Urothelium cell line (cell line): ENCODE results near the gene ANKRD61.
A peak's percentile ranks its signal among the peaks of the same experiment; 100 is the strongest.
"Not testable (repeated sequence)": the region's sequence is repeated elsewhere in the genome, so short reads cannot be mapped to it uniquely, and the experiment has no call there.

Experiments
- DNase-seq: peaks from one replicate; pipeline ENCODE4 v3.0.0; 2011; ENCODE audit warnings: low spot score, mixed read lengths
- FAIRE-seq: peaks from 2 replicates; lab custom pipeline; 2011; peaks lifted over from hg19 to GRCh38; lab: Jason Lieb, UNC

The ANKRD61 gene

DNA sequence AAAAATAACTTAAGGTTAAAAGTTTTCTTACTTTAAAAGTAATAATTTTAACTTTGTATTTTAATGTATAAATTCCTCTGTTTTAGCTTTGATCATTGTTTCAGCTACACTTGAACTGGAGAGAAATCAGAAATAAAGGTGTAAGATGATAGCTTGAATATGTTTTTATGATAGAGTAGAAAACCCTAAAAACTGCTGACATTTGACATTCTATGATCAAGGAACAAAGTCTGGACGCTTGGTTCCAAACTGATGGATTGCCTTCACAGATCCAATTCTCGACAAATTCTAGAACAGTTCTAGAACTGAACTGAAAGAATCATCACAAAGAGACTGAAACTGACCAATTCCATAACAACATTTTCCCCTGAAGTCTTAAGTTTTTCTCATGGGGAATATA is at the start of gene ANKRD61:
Gene ANKRD61 (plus strand): TSS at position 389 of the 400 bp plus-strand sequence. CDS start 0 bp downstream, at position 389.
- FAIRE-seq: no peak
- no peak for DNase-seq

DNA sequence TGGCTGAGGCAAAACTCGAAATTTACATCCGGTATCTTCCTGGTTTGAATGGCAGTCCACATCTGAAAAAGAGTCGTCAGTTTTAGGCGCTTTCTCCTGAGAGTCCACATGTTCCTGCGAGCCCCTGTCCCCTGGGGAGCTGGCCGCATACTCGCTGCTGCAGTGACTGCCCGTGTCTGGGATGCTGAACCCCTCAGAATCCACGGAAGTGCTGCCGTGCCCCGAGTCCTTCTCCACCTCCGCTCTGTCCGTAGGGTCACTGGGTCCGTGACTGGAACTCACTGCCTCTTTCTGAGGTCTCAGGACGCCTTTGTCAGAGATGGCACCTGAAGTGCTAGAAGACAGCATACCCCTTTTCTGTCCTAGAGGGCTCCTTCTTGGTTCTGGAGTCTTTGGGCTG is 44.1 kb upstream of the ANKRD61 start:
- FAIRE-seq, DNase-seq: not testable (repeated sequence)

DNA sequence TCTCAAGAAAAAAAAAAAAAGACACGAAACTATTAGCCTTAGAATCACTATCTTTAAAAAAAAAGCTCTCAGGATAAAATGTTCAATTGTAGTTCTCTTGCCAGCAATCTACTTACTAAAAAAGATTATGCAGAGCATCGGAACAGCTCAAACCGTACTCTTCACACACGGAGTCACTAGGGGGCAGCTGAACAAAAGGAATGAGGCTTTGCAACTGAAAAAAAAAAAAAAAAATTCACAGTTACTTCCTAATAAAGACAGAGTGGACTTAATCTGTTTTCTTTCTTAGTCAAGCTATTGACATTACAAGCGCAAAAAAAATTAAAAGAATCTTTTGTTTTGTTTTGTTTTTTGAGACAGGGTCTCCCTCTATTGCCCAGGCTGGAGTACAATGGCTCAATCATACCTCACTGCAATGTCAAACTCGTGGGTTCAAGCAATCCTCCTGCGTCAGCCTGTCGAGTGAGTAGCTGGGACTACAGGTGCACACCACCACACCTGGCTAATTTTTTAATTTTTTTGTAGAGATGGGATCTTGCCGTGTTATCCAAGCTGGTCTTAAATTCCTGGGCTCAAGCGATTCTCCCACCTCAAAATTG is 33.9 kb upstream of the ANKRD61 start:
- DNase-seq (peak; percentile 73), FAIRE-seq (no peak)

DNA sequence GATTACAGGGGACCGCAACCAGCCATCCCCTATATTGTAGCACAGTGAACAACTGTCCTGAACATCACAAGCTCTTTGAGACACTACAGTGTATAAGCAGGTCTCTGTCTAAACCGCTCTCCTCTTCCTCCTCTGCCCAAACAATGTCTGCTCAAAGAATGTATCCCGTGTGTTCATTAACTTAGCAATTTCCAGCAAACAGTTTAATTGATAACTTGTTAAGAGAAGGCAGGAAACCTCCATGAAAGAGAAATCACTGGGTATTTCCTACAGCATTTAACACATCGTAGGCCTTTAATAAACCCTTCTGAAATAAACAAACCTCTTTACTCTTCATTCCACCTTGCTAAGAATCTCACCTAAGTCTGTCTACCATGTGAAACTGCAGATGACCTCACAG is 23.8 kb upstream of the ANKRD61 start:
- no peak for FAIRE-seq
- no peak for DNase-seq

GRCh38 chr7:6007835-6008590 is 23.2 kb upstream of the ANKRD61 start:
- DNase-seq, FAIRE-seq: not testable (repeated sequence)

GRCh38 chr7:6008668-6009611 is 22.2 kb upstream of the ANKRD61 start, which contains the start of the genes AIMP2 and PMS2:
AIMP2 (plus strand) TSS chr7:6009272; CDS start chr7:6009364, 92 bp downstream.
PMS2 (minus strand) TSS chr7:6009049; CDS start chr7:6009019, 30 bp downstream.
- FAIRE-seq: peak; percentile 50
- peak; percentile 100 for DNase-seq

DNA sequence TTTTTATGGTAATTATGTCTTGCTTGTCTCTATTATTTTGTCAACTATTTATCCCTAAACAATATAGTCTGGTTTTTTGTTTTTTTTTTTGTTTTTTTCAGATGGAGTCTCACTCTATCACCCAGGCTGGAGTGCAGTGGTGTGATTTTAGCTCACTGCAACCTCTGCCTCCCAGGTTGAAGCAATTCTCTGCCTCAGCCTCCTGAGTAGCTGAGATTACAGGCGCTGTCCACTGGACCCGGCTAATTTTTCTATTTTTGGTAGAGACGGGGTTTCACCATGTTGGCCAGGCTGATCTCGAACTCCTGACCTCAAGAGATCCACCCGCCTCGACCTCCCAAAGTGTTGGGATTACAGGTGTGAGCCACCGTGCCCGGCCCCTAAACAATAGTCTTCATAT is 20.8 kb upstream of the ANKRD61 start:
- DNase-seq, FAIRE-seq: not testable (repeated sequence)

GRCh38 chr7:6011541-6011940 is 19.6 kb upstream of the ANKRD61 start:
- FAIRE-seq (no peak), DNase-seq (no peak)

DNA sequence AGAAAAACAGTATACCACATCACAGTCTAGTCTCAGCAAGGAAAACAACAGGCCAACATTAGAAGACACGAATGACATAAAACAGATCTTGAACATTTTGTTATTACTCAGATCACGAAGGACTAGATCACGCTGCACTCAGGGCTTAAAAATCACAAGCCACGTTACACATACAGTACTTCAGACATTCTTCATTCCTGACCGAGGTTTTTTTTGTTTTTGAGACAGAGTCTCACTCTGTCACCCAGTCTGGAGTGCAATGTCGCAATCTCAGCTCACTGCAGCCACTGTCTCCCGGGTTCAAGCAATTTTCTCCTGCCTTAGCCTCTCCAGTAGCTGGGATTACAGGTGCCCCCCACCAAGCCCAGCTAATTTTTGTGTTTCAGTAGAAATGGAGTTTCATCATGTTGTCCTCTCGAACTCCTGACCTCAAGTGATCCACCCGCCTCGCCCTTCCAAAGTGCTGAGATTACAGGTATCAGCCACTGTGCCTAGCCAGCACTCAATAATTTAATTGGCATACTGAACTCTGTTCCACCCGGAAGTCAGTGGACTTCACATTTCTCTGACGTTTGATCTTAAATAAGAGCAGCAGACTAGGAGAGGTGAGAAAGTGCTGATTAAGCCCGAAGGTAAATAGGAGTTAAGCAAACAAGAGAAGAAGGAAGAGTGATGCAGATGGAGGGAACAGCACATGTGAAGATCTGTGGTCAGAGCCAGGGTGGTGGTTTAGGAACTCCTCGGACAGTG is 18.6 kb upstream of the ANKRD61 start:
- DNase-seq (no peak), FAIRE-seq (no peak)

DNA sequence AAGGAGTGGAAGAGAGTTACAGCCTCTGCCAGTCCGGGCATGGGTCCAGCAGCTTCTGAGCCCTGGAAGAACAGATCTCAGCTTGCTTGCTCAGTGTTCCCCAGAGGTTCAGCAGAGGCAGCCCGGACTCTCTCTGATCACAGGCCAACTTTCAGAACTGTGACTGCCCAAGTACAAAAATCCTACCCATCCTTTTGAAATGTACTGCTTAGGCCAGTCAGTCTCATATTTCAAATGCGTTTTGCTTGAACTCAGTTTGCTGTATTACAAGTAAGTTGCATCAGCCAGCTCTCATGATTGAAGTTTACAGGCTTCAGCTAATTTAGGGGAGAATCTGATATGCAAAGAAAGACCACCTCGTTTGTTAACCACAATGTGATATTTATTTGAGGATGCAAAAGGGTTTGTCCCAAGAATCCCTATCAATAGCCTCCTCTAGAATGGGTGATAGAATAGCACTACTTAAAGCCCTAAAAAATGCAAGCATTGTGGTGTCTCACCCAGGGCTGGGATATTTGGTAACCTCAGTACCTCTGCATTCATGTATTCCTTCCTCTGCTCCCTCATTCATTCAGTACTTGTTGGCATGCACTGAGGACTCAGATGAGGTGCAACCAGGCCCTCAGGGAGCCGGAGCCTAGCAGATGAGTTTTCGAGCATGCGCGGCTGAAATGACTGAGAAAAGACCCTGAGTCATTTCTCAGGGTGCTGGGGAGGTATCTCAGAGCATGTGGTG is 15.1 kb upstream of the ANKRD61 start:
- DNase-seq: no peak
- no peak for FAIRE-seq

- DNase-seq: no peak
- FAIRE-seq: no peak
Observed at GRCh38 chr7:6016653-6016966, 14.6 kb upstream of the ANKRD61 start.

DNA sequence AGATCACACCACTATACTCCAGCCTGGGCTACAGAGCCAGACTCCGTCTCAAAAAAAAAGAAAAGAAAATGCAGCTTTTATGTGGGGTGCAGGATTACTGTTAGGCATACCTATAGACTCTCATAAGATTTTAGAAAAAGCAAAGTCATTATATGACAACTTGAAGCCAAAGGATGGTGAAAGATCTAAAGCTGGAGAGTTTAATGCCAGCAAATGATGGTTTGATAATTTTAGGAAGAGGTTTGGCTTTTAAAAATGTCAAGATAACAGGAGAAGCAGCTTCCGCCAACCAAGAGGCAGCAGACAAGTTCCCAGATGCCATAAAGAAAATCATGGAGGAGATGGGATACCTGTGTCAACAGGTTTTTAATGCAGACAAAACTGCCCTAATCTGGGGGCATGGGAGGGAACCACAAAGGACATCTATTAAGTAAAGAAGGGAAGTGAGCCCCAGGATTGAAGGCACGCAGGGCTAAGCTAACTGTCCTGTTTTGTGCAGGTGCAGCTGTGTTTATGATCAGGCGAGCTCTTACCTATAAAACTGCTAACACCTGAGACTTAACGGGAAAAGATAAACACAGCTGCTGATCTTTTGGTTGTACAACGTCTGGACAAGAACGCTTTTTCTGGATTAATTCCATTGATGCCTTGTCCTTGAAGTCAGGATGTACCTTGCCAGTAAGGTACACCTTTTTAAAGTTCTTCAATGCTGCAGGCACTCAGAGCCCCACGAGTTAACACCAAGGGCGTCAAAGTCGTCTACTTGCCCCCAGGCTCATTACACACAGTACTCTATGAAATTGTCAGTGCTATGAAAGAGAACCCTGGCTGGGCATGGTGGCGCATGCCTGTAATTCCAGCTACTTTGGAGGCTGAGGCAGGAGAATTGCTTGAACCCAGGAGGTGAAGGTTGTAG is 10.5 kb upstream of the ANKRD61 start:
- FAIRE-seq: no peak
- DNase-seq: no peak

- peak; percentile 44 for FAIRE-seq
- DNase-seq: no peak
Observed at GRCh38 chr7:6022707-6023106, 8.5 kb upstream of the ANKRD61 start.

- DNase-seq: no peak
Observed at GRCh38 chr7:6023974-6024435, 7.2 kb upstream of the ANKRD61 start.

GRCh38 chr7:6026011-6026819 is 5.0 kb upstream of the ANKRD61 start:
- FAIRE-seq (peak; percentile 66), DNase-seq (peak; percentile 78)

More at GRCh38 chr7:6023974-6024435, 7.2 kb upstream of the ANKRD61 start:
- FAIRE-seq: no peak

GRCh38 chr7:6026820-6027311 is 4.3 kb upstream of the ANKRD61 start:
- no peak for FAIRE-seq

GRCh38 chr7:6027806-6028365 is 3.3 kb upstream of the ANKRD61 start:
- FAIRE-seq: no peak
- DNase-seq: no peak

More at GRCh38 chr7:6026820-6027311, 4.3 kb upstream of the ANKRD61 start:
- no peak for DNase-seq
